Measurements from ENCODE around the gene VAV2. TPM values are rescaled to one million over a fixed set of nuclear protein-coding genes. Genes with fewer than 3 reads are reported as not detected.

The VAV2 gene
- total RNA-seq, 2 experiments from 2014 or later: 11.0 to 27.8 TPM

- H4K20me1 ChIP-seq (ENCODE audit: insufficient read depth, low read length): no peaks in the 10 kb centered on the region
- H3K4me1 ChIP-seq (ENCODE audit: insufficient read depth, low read length, poor library complexity, severe bottlenecking): no peaks in the 10 kb centered on the region
- H3K9me3 ChIP-seq (ENCODE audit: low read length): no peaks in the 10 kb centered on the region
- no peak overlapping the region for H3K4me3 ChIP-seq (ENCODE audit: low read depth, low read length, poor library complexity, severe bottlenecking)
- no peak for TF ChIP-seq CTCF (conservative IDR thresholded peaks at IDR 0.05; ENCODE audit: low read length)
- no peak for TF ChIP-seq EZH2phosphoT487 (IDR thresholded peaks at IDR 0.05; ENCODE audit: borderline replicate concordance, low read depth, low read length)
- no peak overlapping the region for H3K27ac ChIP-seq (ENCODE audit: low read depth, low read length, poor library complexity, severe bottlenecking)
- no peak overlapping the region for H2AFZ ChIP-seq (ENCODE audit: low read length)
- ChIA-PET CTCF (ENCODE audit: unreplicated experiment) (no interaction called here), POLR2A (no interaction called here)
- intact Hi-C loops (cut with micrococcal nuclease; ENCODE audit: unreplicated experiment): no loop called here
- H3K36me3 ChIP-seq (ENCODE audit: insufficient read depth, low read length): no peaks in the 10 kb centered on the region
- no peak overlapping the region for H3K4me2 ChIP-seq (ENCODE audit: low read length)
- H3K9me2 ChIP-seq (ENCODE audit: insufficient read depth, low read length): no peaks in the 10 kb centered on the region
- DNase-seq (ENCODE audit: low spot score): no peak
- H3K79me2 ChIP-seq (ENCODE audit: insufficient read depth, low read depth, low read length): no peaks in the 10 kb centered on the region
- BruUV-seq (replicated peaks): no TSS peak
Measured at GRCh38 chr9:134003237-134003636, 11.1 kb upstream of the VAV2 start.

- intact Hi-C loops (cut with micrococcal nuclease; ENCODE audit: unreplicated experiment): no loop called here
- Histone ChIP-seq H3K9me3 (ENCODE audit: low read length) (no peaks in the 10 kb centered on the region), H3K4me1 (ENCODE audit: insufficient read depth, low read length, poor library complexity, severe bottlenecking) (no peaks in the 10 kb centered on the region), H3K27ac (ENCODE audit: low read depth, low read length, poor library complexity, severe bottlenecking) (no peak overlapping the region), H3K79me2 (ENCODE audit: insufficient read depth, low read depth, low read length) (no peaks in the 10 kb centered on the region), H3K4me3 (ENCODE audit: low read depth, low read length, poor library complexity, severe bottlenecking) (no peak overlapping the region), H2AFZ (ENCODE audit: low read length) (no peak overlapping the region), H3K4me2 (ENCODE audit: low read length) (no peak overlapping the region), H3K36me3 (ENCODE audit: insufficient read depth, low read length) (no peaks in the 10 kb centered on the region), H3K9me2 (ENCODE audit: insufficient read depth, low read length) (no peaks in the 10 kb centered on the region), H4K20me1 (ENCODE audit: insufficient read depth, low read length) (no peaks in the 10 kb centered on the region)
- DNase-seq (ENCODE audit: low spot score): no peak
- ChIA-PET CTCF (ENCODE audit: unreplicated experiment) (no interaction called here), POLR2A (no interaction called here)
- no peak for TF ChIP-seq EZH2phosphoT487 (IDR thresholded peaks at IDR 0.05; ENCODE audit: borderline replicate concordance, low read depth, low read length)
- no peak for TF ChIP-seq CTCF (conservative IDR thresholded peaks at IDR 0.05; ENCODE audit: low read length)
- BruUV-seq (replicated peaks): no TSS peak
Measured at GRCh38 chr9:134002796-134003195, 10.7 kb upstream of the VAV2 start.

DNA sequence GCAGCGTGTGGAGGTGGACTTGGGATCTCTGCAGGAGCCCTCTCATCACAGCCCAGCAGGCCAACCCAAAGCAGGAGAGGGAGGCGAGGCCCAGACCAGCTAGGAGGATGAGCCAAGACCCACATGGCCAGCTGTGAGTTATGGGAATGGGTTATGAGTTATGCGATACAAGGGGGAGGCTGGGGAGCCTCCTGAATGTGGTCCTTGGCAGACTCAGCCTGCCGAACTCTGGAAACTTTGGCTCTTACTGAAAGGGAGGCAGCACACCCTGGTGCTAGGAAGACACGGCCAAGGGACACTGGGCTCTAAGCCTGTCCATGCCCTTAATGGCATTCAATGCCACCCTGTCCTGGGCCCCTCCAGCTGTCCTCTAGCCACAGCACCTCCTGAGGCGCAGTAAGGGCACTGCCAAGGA, 7.7 kb upstream of the VAV2 start:
- TF ChIP-seq EZH2phosphoT487 (IDR thresholded peaks at IDR 0.05; ENCODE audit: borderline replicate concordance, low read depth, low read length) (no peak), CTCF (conservative IDR thresholded peaks at IDR 0.05; ENCODE audit: low read length) (no peak)
- Histone ChIP-seq H2AFZ (ENCODE audit: low read length) (no peak overlapping the region), H3K79me2 (ENCODE audit: insufficient read depth, low read depth, low read length) (no peaks in the 10 kb centered on the region), H3K4me2 (ENCODE audit: low read length) (no peak overlapping the region), H3K27ac (ENCODE audit: low read depth, low read length, poor library complexity, severe bottlenecking) (no peak overlapping the region), H3K36me3 (ENCODE audit: insufficient read depth, low read length) (no peaks in the 10 kb centered on the region), H3K9me3 (ENCODE audit: low read length) (no peaks in the 10 kb centered on the region), H3K4me3 (ENCODE audit: low read depth, low read length, poor library complexity, severe bottlenecking) (no peak overlapping the region), H3K4me1 (ENCODE audit: insufficient read depth, low read length, poor library complexity, severe bottlenecking) (no peaks in the 10 kb centered on the region), H4K20me1 (ENCODE audit: insufficient read depth, low read length) (no peaks in the 10 kb centered on the region), H3K9me2 (ENCODE audit: insufficient read depth, low read length) (no peaks in the 10 kb centered on the region)
- ChIA-PET CTCF (ENCODE audit: unreplicated experiment) (no interaction called here), POLR2A (no interaction called here)
- no TSS peak for BruUV-seq (replicated peaks)
- intact Hi-C loops (cut with micrococcal nuclease; ENCODE audit: unreplicated experiment): no loop called here
- DNase-seq (ENCODE audit: low spot score): no peak
